Large intestine (tissue), 3 donors: Measurements from ENCODE around the gene CDH8. TPM values are rescaled to one million over a fixed set of nuclear protein-coding genes. Genes with fewer than 3 reads are reported as not detected.
"Not testable (repeated sequence)": the region's sequence is repeated elsewhere in the genome, so short reads cannot be mapped to it uniquely, and the experiment has no call there.

Source experiments
- DNase-seq, 2 donors: peaks; one replicate each; pipeline versions ENCODE4 v3.0.0 to v3.0.0-alpha.2; 2013
- H3K27ac ChIP-seq: one replicate; pipeline ENCODE4 v1.5.1; 2013; ENCODE audit warnings: low read length
- H3K27me3 ChIP-seq: 2 replicates; pipeline ENCODE4 v1.6.1; 2013; ENCODE audit warnings: low read length; ENCODE audit not compliant: control insufficient read depth, insufficient read depth
- H3K36me3 ChIP-seq: 2 replicates; pipeline ENCODE4 v1.6.1; 2013; ENCODE audit warnings: low read length; ENCODE audit not compliant: control insufficient read depth, insufficient read depth
- H3K4me1 ChIP-seq: one replicate; pipeline ENCODE4 v1.6.1; 2013; ENCODE audit warnings: low read length; ENCODE audit not compliant: control insufficient read depth, insufficient read depth
- H3K4me3 ChIP-seq: one replicate; pipeline ENCODE4 v1.5.1; 2013; ENCODE audit warnings: low read length
- H3K9me3 ChIP-seq: one replicate; pipeline ENCODE4 v1.6.1; 2013; ENCODE audit warnings: mild to moderate bottlenecking, low read depth, low read length, moderate library complexity; ENCODE audit not compliant: control insufficient read depth
- WGBS: methylation state at CpG from one replicate; pipeline ENCODE4 v1.1.5; 2013; ENCODE audit warnings: low lambda C conversion rate; ENCODE audit not compliant: insufficient coverage; 5-methylcytosine and 5-hydroxymethylcytosine counted together
- polyA plus RNA-seq: library from polyadenylated mRNA; unstranded; fragments of 120-200 nt; gene quantifications from one replicate; pipeline ENCODE4 v1.2.1, GENCODE V29; 2013

CDH8 gene
- polyA plus RNA-seq, 1 donor: 2.0 TPM

DNA sequence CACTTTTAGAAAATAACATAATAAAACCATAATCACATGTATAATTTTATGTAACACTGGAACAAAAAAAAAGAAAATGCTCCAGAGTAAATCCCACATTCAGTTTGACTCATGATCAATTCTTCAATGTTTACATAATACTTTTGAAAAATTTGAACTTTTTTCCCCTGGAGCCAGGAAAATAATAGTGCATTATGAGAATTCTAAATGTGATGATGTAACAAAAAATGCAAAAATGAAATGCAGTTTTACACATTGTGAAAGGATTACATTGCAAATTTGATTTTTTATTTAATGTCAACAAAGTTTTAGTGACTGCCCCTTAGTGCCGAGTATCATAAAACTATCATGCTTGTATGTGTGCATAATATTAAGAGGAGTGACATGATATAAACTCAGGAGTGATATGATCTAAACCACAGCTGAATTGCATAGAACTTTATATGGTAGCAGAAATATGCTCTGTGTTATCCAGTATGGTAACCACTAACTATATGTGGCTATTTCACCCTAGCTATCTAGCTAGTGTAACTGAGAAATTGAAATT lies 238.2 kb downstream of the CDH8 start:
- no peak for DNase-seq
- H3K4me1 ChIP-seq: no peaks in the 10 kb centered on the region
- no peak overlapping the region for H3K4me3 ChIP-seq
- H3K27me3 ChIP-seq: no peaks in the 10 kb centered on the region
- no peaks in the 10 kb centered on the region for H3K9me3 ChIP-seq
- no peak overlapping the region for H3K27ac ChIP-seq
- no peaks in the 10 kb centered on the region for H3K36me3 ChIP-seq
- WGBS: no CpG with 5 or more reads among the region's 1 CpG

- Histone ChIP-seq H3K4me1 (no peaks in the 10 kb centered on the region), H3K36me3 (no peaks in the 10 kb centered on the region), H3K27ac (no peak overlapping the region), H3K27me3 (no peaks in the 10 kb centered on the region), H3K4me3 (no peak overlapping the region), H3K9me3 (no peaks in the 10 kb centered on the region)
- DNase-seq: no peak
- WGBS: 61% methylated on average over 3 of the region's 3 CpGs
These were observed 238.9 kb downstream of the CDH8 start for GRCh38 chr16:61797296-61797795.

DNA sequence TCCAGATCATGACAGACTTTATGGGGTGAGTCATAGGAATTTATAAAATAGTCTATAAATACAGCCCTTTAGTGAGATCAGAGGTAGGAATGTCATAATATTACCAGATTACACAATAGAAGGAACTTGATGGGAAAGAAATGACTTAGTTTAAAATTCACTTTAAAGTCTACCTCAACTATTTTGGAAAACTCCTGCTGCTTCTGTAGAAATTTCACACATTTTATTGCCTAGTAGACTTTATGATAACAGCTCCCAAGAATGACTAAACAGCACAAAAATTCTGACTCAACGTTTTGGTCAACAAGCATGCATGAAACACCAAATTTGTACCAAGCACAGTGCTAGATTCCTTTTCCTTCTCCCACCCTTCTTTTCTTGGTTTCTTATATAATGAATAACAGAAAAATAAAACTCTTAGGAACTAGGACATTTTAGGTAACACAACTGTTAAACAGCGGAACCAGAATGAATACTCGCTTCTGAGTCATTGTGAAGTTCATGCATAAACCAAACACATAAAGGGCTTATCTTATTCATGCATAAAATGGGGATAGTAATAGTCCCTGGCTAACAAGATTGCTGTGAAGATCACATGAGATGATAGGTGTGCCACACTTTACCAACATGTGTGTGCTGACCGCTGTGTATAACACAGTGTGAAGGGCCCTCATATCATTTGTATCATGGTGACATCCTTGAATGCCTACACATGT lies 243.9 kb downstream of the CDH8 start:
- DNase-seq: no peak
- Histone ChIP-seq H3K36me3 (no peaks in the 10 kb centered on the region), H3K27me3 (no peaks in the 10 kb centered on the region), H3K4me1 (no peaks in the 10 kb centered on the region), H3K4me3 (no peak overlapping the region), H3K9me3 (no peaks in the 10 kb centered on the region), H3K27ac (no peak overlapping the region)
- no CpG with 5 or more reads among the region's 4 CpGs for WGBS

DNA sequence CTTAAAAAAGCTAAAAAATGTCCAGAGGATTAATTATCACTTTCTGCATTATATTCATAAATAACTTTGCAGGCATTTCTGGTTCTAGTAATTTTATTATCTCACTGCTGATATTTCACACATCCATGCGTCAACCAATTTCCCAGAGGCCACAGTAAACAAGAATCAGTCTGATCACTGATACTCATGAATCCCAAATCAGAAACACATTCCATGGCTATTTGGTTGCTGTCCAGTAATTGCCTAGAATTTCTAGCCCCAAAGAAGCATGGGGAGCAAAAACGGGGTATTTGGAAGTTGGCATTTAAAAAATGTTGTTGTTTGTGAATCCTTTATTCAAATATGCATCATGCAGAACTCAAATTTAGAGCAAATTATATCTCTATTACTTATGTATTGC lies 244.8 kb downstream of the CDH8 start:
- Histone ChIP-seq H3K27me3 (no peaks in the 10 kb centered on the region), H3K36me3 (no peaks in the 10 kb centered on the region), H3K4me1 (no peaks in the 10 kb centered on the region), H3K4me3 (no peak overlapping the region), H3K27ac (no peak overlapping the region), H3K9me3 (no peaks in the 10 kb centered on the region)
- 83% methylated on average over 1 of the region's 2 CpGs for WGBS
- no peak for DNase-seq

GRCh38 chr16:61781855-61782254 lies 254.4 kb downstream of the CDH8 start:
- not testable (repeated sequence) for H3K27me3 ChIP-seq, H3K4me3 ChIP-seq, H3K9me3 ChIP-seq, H3K27ac ChIP-seq, DNase-seq, H3K4me1 ChIP-seq, H3K36me3 ChIP-seq
- no CpG with 5 or more reads among the region's 16 CpGs for WGBS

DNA sequence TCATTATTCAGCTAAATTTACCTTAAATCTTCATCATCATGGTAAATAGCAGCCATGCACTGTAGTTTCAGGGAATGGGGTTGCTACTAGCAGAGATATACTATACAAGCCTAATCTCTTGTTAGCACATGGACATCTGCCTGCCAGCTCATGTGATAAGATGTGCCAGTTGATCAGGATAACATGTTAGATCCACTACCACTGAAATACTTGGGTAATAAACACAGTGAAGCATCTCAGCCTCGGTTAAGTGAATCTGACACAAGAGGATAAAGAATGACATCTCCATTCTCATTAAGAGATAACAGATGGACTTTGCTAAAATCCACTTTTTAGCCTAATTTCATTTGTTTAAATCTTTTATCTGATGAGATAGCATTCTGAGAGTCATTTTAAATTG lies 256.1 kb downstream of the CDH8 start:
- H3K4me3 ChIP-seq: no peak overlapping the region
- H3K9me3 ChIP-seq: no peaks in the 10 kb centered on the region
- no peak for DNase-seq
- no peaks in the 10 kb centered on the region for H3K27me3 ChIP-seq
- H3K27ac ChIP-seq: no peak overlapping the region
- no peaks in the 10 kb centered on the region for H3K36me3 ChIP-seq
- no peaks in the 10 kb centered on the region for H3K4me1 ChIP-seq
- 83% methylated on average over 1 of the region's 1 CpG for WGBS

- 100% methylated on average over 1 of the region's 1 CpG for WGBS
- no peak for DNase-seq
- no peak overlapping the region for H3K27ac ChIP-seq
- no peaks in the 10 kb centered on the region for H3K36me3 ChIP-seq
- H3K4me3 ChIP-seq: no peak overlapping the region
- H3K4me1 ChIP-seq: no peaks in the 10 kb centered on the region
- H3K27me3 ChIP-seq: no peaks in the 10 kb centered on the region
- peaks cover 3% of the 10 kb centered on the region for H3K9me3 ChIP-seq
These were observed 265.9 kb downstream of the CDH8 start for GRCh38 chr16:61770301-61770700.

GRCh38 chr16:61763991-61764390 lies 272.2 kb downstream of the CDH8 start:
- WGBS: no CpG with 5 or more reads among the region's 2 CpGs
- Histone ChIP-seq H3K9me3 (peaks cover 3% of the 10 kb centered on the region), H3K4me1 (no peaks in the 10 kb centered on the region), H3K27ac (no peak overlapping the region), H3K36me3 (no peaks in the 10 kb centered on the region), H3K27me3 (no peaks in the 10 kb centered on the region), H3K4me3 (no peak overlapping the region)
- DNase-seq: no peak

DNA sequence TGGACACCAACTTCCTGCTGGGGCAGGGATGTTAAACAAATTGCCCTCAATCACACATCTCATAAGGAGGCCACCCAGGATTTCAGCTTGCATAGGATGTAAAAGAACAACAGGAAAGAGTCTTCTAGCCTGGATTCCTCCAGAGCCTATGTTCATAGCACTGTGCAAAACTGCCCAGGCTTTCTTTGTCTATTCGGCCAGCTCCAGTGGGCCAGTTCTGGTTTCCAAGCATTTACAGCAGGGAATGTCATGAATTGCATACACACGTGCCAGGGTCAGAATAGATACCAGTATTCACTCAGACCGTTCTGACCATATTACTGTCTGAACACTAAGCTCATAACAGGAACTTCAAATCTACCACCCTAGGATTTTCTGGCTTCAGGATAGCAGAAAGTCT lies 273.2 kb downstream of the CDH8 start:
- H3K27ac ChIP-seq: no peak overlapping the region
- no peaks in the 10 kb centered on the region for H3K27me3 ChIP-seq
- no peak for DNase-seq
- H3K9me3 ChIP-seq: no peaks in the 10 kb centered on the region
- no peak overlapping the region for H3K4me3 ChIP-seq
- no peaks in the 10 kb centered on the region for H3K36me3 ChIP-seq
- H3K4me1 ChIP-seq: no peaks in the 10 kb centered on the region
- no CpG with 5 or more reads among the region's 3 CpGs for WGBS

DNA sequence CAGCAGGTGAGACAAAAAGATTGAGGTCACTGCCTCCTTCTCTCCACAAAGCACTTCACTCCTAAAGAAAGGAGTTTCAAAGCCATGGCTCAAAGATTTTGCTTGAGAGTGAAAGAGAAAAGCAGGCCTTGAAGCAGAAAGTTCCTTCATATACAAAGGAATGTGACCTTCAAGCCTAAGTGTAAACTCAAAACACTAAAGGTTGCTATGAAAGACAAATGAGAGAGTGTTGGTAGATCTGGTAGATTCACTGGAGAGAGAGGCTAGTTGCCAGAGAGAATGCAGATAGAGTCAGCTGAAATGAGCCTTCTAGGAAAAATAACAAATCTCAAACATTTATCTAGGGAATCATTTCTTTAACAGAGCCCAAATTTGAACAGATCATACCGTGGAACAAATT lies 305.2 kb downstream of the CDH8 start:
- no peak for DNase-seq
- Histone ChIP-seq H3K27ac (no peak overlapping the region), H3K36me3 (no peaks in the 10 kb centered on the region), H3K4me1 (no peaks in the 10 kb centered on the region), H3K27me3 (no peaks in the 10 kb centered on the region), H3K9me3 (no peaks in the 10 kb centered on the region), H3K4me3 (no peak overlapping the region)
- 100% methylated on average over 1 of the region's 1 CpG for WGBS

- Histone ChIP-seq H3K36me3 (no peaks in the 10 kb centered on the region), H3K27ac (no peak overlapping the region), H3K4me1 (no peaks in the 10 kb centered on the region), H3K9me3 (no peaks in the 10 kb centered on the region), H3K4me3 (no peak overlapping the region), H3K27me3 (no peaks in the 10 kb centered on the region)
- no CpG with 5 or more reads among the region's 3 CpGs for WGBS
- DNase-seq: no peak
These were observed 309.5 kb downstream of the CDH8 start for GRCh38 chr16:61726701-61727100.
